H1 (cell line): ENCODE data around the gene FMO5. TPM values are rescaled to one million over a fixed set of nuclear protein-coding genes. Genes with fewer than 3 reads are reported as not detected.

Source experiments
- CTCF ChIA-PET: fragments of 300-600 bp; sonication (Branson Sonifier 250); formaldehyde crosslinking; loops from one replicate; lab custom pipeline; 2021; ENCODE audit not compliant: partially characterized antibody; lab: Charles Lee
- POLR2A ChIA-PET: fragments of 300-600 bp; sonication (Branson Sonifier 250); formaldehyde crosslinking; loops from one replicate; lab custom pipeline; 2021; ENCODE audit warnings: inconsistent platforms; ENCODE audit not compliant: partially characterized antibody; lab: Charles Lee
- DNase-seq, 2 experiments: peaks; one replicate each; pipeline versions ENCODE4 v3.0.0 to v3.0.0-alpha.2; 2010 to 2022; ENCODE audit warnings: low spot score in 2 of 2, low read depth in 1 of 2, mixed read lengths in 1 of 2
- FAIRE-seq: peaks from 2 replicates; lab custom pipeline; 2011; peaks lifted over from hg19 to GRCh38; lab: Jason Lieb, UNC
- H2AFZ ChIP-seq: 2 replicates; pipeline ENCODE4 v1.8.1; 2012; ENCODE audit warnings: low read length, inconsistent platforms
- H2AK5ac ChIP-seq: 2 replicates; pipeline ENCODE4 v1.6.1; 2013; ENCODE audit warnings: low read depth, low read length
- H2BK120ac ChIP-seq: replicated peaks from 2 replicates; pipeline ENCODE3; 2013; ENCODE audit warnings: low read depth, low read length, inconsistent platforms
- H2BK12ac ChIP-seq: 2 replicates; pipeline ENCODE4 v1.6.1; 2013; ENCODE audit warnings: low read depth, low read length
- H2BK15ac ChIP-seq: 2 replicates; pipeline ENCODE4 v1.6.1; 2013; ENCODE audit warnings: low read length
- H2BK20ac ChIP-seq: 2 replicates; pipeline ENCODE4 v1.6.1; 2013; ENCODE audit warnings: low read length
- H2BK5ac ChIP-seq: 2 replicates; pipeline ENCODE4 v1.6.1; 2013; ENCODE audit warnings: low read depth, low read length
- H3K14ac ChIP-seq: 2 replicates; pipeline ENCODE4 v1.6.1; 2013; ENCODE audit warnings: inconsistent platforms; ENCODE audit not compliant: insufficient read length
- H3K18ac ChIP-seq: 2 replicates; pipeline ENCODE4 v1.6.1; 2013; ENCODE audit warnings: low read length; ENCODE audit errors: extremely low read depth
- H3K23ac ChIP-seq: 2 replicates; pipeline ENCODE4 v1.6.1; 2013; ENCODE audit warnings: inconsistent platforms; ENCODE audit not compliant: insufficient read length
- H3K23me2 ChIP-seq: 2 replicates; pipeline ENCODE4 v1.6.1; 2013; ENCODE audit warnings: low read depth, low read length
- H3K27ac ChIP-seq: 2 replicates; pipeline ENCODE4 v1.6.1; 2011; ENCODE audit warnings: low read depth, low read length, inconsistent platforms
- H3K27me3 ChIP-seq, 4 experiments: replicated peaks in 1 of 4; 1 replicate in 1 of 4; 2 replicates in 3 of 4; pipeline versions ENCODE4 v1.6.1 to v1.8.1; 2011 to 2013; ENCODE audit warnings: low read length in 3 of 4, mild to moderate bottlenecking in 3 of 4, inconsistent platforms in 2 of 4, mixed read lengths in 2 of 4, moderate library complexity in 1 of 4; ENCODE audit not compliant: control insufficient read depth in 3 of 4, insufficient read depth in 3 of 4; ENCODE audit errors: extremely low read depth in 1 of 4
- H3K36me3 ChIP-seq, 4 experiments: 2 replicates each; pipeline versions ENCODE4 v1.6.1 to v1.8.1; 2011 to 2013; ENCODE audit warnings: mild to moderate bottlenecking in 4 of 4, low read length in 3 of 4, moderate library complexity in 2 of 4, control low read depth in 1 of 4, inconsistent platforms in 1 of 4; ENCODE audit not compliant: insufficient read depth in 4 of 4, control insufficient read depth in 2 of 4
- H3K4ac ChIP-seq: replicated peaks from 2 replicates; pipeline ENCODE3; 2013; ENCODE audit warnings: low read length, low read depth, mixed read lengths, inconsistent platforms; ENCODE audit not compliant: insufficient read length
- H3K4me1 ChIP-seq, 4 experiments: replicated peaks in 1 of 4; 1 replicate in 1 of 4; 2 replicates in 3 of 4; pipeline versions ENCODE4 v1.6.1 to v1.8.1; 2011 to 2013; ENCODE audit warnings: low read length in 3 of 4, inconsistent platforms in 2 of 4, mixed read lengths in 1 of 4; ENCODE audit not compliant: insufficient read depth in 4 of 4, control insufficient read depth in 3 of 4
- H3K4me2 ChIP-seq, 2 experiments: 2 replicates each; pipeline versions ENCODE4 v1.6.1 to v1.8.1; 2011 to 2013; ENCODE audit warnings: low read depth in 2 of 2, low read length in 2 of 2, control low read depth in 1 of 2, inconsistent platforms in 1 of 2, mild to moderate bottlenecking in 1 of 2; ENCODE audit not compliant: insufficient read depth in 1 of 2
- H3K4me3 ChIP-seq, 4 experiments: fragments of 200-600, 300-600 bp in 1 of 4; sonication (generic), shearing (Covaris generic), sonication (Bioruptor Twin) in 1 of 4; 2 replicates each; pipeline versions ENCODE4 v1.5.1 to v1.8.1; 2011 to 2016; ENCODE audit warnings: low read length in 4 of 4, low read depth in 3 of 4, control low read depth in 2 of 4, inconsistent platforms in 2 of 4, mild to moderate bottlenecking in 2 of 4, mixed read lengths in 1 of 4, moderate library complexity in 1 of 4; ENCODE audit not compliant: insufficient read depth in 2 of 4; ENCODE audit errors: extremely low read depth in 1 of 4
- H3K56ac ChIP-seq: replicated peaks from 2 replicates; pipeline ENCODE3; 2013; ENCODE audit warnings: low read depth, mild to moderate bottlenecking, mixed read lengths, low read length, inconsistent platforms; ENCODE audit not compliant: insufficient read length
- H3K79me1 ChIP-seq: 2 replicates; pipeline ENCODE4 v1.6.1; 2013; ENCODE audit warnings: low read depth, low read length, control low read depth
- H3K79me2 ChIP-seq, 2 experiments: 2 replicates each; pipeline versions ENCODE4 v1.6.1 to v1.8.1; 2012 to 2013; ENCODE audit warnings: low read length in 2 of 2, mild to moderate bottlenecking in 2 of 2, inconsistent platforms in 1 of 2; ENCODE audit not compliant: insufficient read depth in 2 of 2, control insufficient read depth in 1 of 2
- H3K9ac ChIP-seq, 4 experiments: replicated peaks in 1 of 4; 1 replicate in 1 of 4; 2 replicates in 3 of 4; pipeline versions ENCODE4 v1.6.1 to v1.8.1; 2011 to 2013; ENCODE audit warnings: low read depth in 3 of 4, low read length in 3 of 4, control low read depth in 2 of 4, mild to moderate bottlenecking in 2 of 4, moderate library complexity in 2 of 4, inconsistent platforms in 1 of 4; ENCODE audit errors: extremely low read depth in 1 of 4
- H3K9me3 ChIP-seq, 2 experiments: 2 replicates each; pipeline versions ENCODE4 v1.6.1 to v1.8.1; 2012 to 2013; ENCODE audit warnings: mild to moderate bottlenecking in 2 of 2, moderate library complexity in 2 of 2, control low read depth in 1 of 2, inconsistent platforms in 1 of 2, low read depth in 1 of 2, low read length in 1 of 2, mixed read lengths in 1 of 2; ENCODE audit not compliant: insufficient read depth in 2 of 2
- H4K20me1 ChIP-seq, 2 experiments: replicated peaks in 1 of 2; 2 replicates each; pipeline versions ENCODE3 to v1.8.1; 2011 to 2013; ENCODE audit warnings: inconsistent platforms in 2 of 2, low read length in 2 of 2, mild to moderate bottlenecking in 1 of 2; ENCODE audit not compliant: insufficient read depth in 2 of 2, control insufficient read depth in 1 of 2
- H4K5ac ChIP-seq: 2 replicates; pipeline ENCODE4 v1.6.1; 2013; ENCODE audit warnings: low read length, low read depth, mixed read lengths, inconsistent platforms; ENCODE audit not compliant: insufficient read length
- H4K8ac ChIP-seq: 2 replicates; pipeline ENCODE4 v1.8.0; 2013; ENCODE audit warnings: mild to moderate bottlenecking, moderate library complexity, low read length, inconsistent platforms; ENCODE audit not compliant: insufficient read depth; ENCODE audit errors: extremely low read depth
- H4K91ac ChIP-seq: replicated peaks from 2 replicates; pipeline ENCODE3; 2013; ENCODE audit warnings: low read length, mixed read lengths, inconsistent platforms; ENCODE audit not compliant: insufficient read length
- ASH2L ChIP-seq: fragments of 200-600, 300-600 bp; sonication (generic); IDR thresholded peaks from one replicate; pipeline ENCODE4 v1.7.1; 2017; ENCODE audit warnings: low read length
- CBX8 ChIP-seq: fragments of 300-800, 300-1000 bp; sonication (generic); IDR thresholded peaks from 2 replicates; pipeline ENCODE4 v1.7.1; 2016; ENCODE audit warnings: low read depth, low read length, borderline replicate concordance
- CREB1 ChIP-seq: IDR thresholded peaks from 2 replicates; pipeline ENCODE4 v1.6.1; 2012; ENCODE audit warnings: inconsistent platforms
- EGR1 ChIP-seq: IDR thresholded peaks from 2 replicates; pipeline ENCODE4 v1.6.1; 2011; ENCODE audit warnings: low read depth, low read length, borderline replicate concordance
- JUND ChIP-seq: IDR thresholded peaks from 2 replicates; pipeline ENCODE4 v1.6.1; 2011; ENCODE audit warnings: mild to moderate bottlenecking, improper control_type of control experiment, low read length
- KDM1A ChIP-seq: fragments of 200-600, 300-600 bp; sonication (generic); IDR thresholded peaks from 2 replicates; pipeline ENCODE4 v1.7.1; 2016; ENCODE audit warnings: mild to moderate bottlenecking, low read length, borderline replicate concordance
- MAFK ChIP-seq: IDR thresholded peaks from 2 replicates; pipeline ENCODE4 v1.6.1; 2012; ENCODE audit warnings: low read depth, mild to moderate bottlenecking, improper control_type of control experiment, low read length
- POLR2AphosphoS5 ChIP-seq: IDR thresholded peaks from 2 replicates; pipeline ENCODE4 v1.6.1; 2011; ENCODE audit warnings: low read depth, low read length
- RAD21 ChIP-seq, 2 experiments: IDR thresholded peaks in 1 of 2; conservative IDR thresholded peaks in 1 of 2; 2 replicates each; pipeline ENCODE4 v1.6.1; 2011; ENCODE audit warnings: low read depth in 2 of 2, low read length in 2 of 2, improper control_type of control experiment in 1 of 2, inconsistent platforms in 1 of 2, mild to moderate bottlenecking in 1 of 2, moderate library complexity in 1 of 2
- SIX5 ChIP-seq: IDR thresholded peaks from 2 replicates; pipeline ENCODE4 v1.6.1; 2011; ENCODE audit warnings: mild to moderate bottlenecking, low read depth, low read length
- TBP ChIP-seq: IDR thresholded peaks from 2 replicates; pipeline ENCODE4 v1.6.1; 2011; ENCODE audit warnings: low read depth, low read length, improper control_type of control experiment
- WGBS, 2 experiments: shearing (Covaris generic) in 1 of 2; methylation state at CpG; one replicate each; pipeline versions ENCODE4 v1.1.6 to v1.1.7; 2013 to 2015; ENCODE audit warnings: low lambda C conversion rate in 2 of 2, mixed read lengths in 2 of 2, inconsistent platforms in 1 of 2, low coverage in 1 of 2, missing lambda C conversion rate in 1 of 2; ENCODE audit not compliant: insufficient replicate concordance in 2 of 2, insufficient coverage in 1 of 2, insufficient read length in 1 of 2; ENCODE audit errors: extremely low coverage in 1 of 2, missing lambda C conversion rate in 1 of 2; 5-methylcytosine and 5-hydroxymethylcytosine counted together
- polyA plus RNA-seq, 7 experiments: library from polyadenylated mRNA; depleted of rRNA in 3 of 7; stranded (reverse) in 5 of 7; unstranded in 2 of 7; fragments of >200 nt in 5 of 7; fragments of 200-250 nt in 2 of 7; gene quantifications; 1 replicate in 5 of 7; 2 replicates in 1 of 7; 4 replicates in 1 of 7; pipeline versions ENCODE4 v1.2.1 to v1.2.3, GENCODE V29; 2011 to 2013; ENCODE audit warnings: missing spikeins in 2 of 7, mixed read lengths in 2 of 7
- total RNA-seq: library from RNA; stranded (reverse); fragmentation: NEBNext Ultra II Directional; extraction: Animal tissue kit (Norgen Biotek cat#: 25700); gene quantifications from 2 replicates; pipeline ENCODE4 v1.2.1, GENCODE V29; 2021
- TF ChIP-seq, protein P1 (sequence below): IDR thresholded peaks from 2 replicates; pipeline ENCODE4 v1.6.1; 2011; ENCODE audit warnings: low read length, improper control_type of control experiment

FMO5 gene
- total and polyA plus RNA-seq, 2 of the 8 experiments (the other 6 are each of a cell fraction or from before 2014, with no cell fraction given): 0.27 to 0.34 TPM

DNA sequence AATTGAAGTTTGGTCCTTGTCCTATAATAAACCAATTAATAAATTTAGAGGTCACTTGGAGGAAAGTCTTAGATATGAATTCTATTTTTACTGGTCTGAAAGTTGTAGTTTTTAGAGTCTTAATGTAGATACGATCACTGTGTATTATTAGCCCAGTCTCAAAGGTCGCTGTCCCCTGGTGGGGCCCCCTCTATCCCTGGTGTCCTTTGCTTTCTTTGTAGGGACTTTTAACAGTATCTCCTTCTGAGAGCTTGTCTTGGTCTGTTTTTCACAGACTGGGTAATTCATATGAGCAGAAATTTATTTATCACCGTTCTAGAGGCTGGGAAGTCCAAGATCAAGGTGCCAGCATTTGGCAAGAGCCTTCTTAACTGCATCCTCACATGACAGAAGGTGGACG lies 35.8 kb upstream of the FMO5 start:
- H3K23ac ChIP-seq: no peak overlapping the region
- CTCF ChIA-PET: no interaction called here
- no peak for TF ChIP-seq ASH2L
- TF ChIP-seq, protein P1, sequence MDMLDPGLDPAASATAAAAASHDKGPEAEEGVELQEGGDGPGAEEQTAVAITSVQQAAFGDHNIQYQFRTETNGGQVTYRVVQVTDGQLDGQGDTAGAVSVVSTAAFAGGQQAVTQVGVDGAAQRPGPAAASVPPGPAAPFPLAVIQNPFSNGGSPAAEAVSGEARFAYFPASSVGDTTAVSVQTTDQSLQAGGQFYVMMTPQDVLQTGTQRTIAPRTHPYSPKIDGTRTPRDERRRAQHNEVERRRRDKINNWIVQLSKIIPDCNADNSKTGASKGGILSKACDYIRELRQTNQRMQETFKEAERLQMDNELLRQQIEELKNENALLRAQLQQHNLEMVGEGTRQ: no peak
- TF ChIP-seq CREB1: no peak
- TF ChIP-seq MAFK: no peak
- TF ChIP-seq POLR2AphosphoS5: no peak
- TF ChIP-seq SIX5: no peak
- no peak for TF ChIP-seq EGR1
- TF ChIP-seq JUND: no peak
- TF ChIP-seq CBX8: no peak
- no peak for TF ChIP-seq RAD21 (IDR thresholded peaks at IDR 0.05 in 1 of 2, conservative IDR thresholded peaks at IDR 0.05 in 1 of 2; ENCODE audit: low read depth in 2 of 2, low read length in 2 of 2)
- no peak for TF ChIP-seq TBP
- no peak for TF ChIP-seq KDM1A

More for the DNA sequence above, 35.8 kb upstream of the FMO5 start:
- Histone ChIP-seq H3K9me3 (no peaks in the 10 kb centered on the region), H2BK20ac (no peak overlapping the region), H4K91ac (no peak overlapping the region), H3K4me1 (no peaks in the 10 kb centered on the region), H3K9ac (no peak overlapping the region), H3K14ac (no peak overlapping the region), H3K27me3 (no peaks in the 10 kb centered on the region), H3K4me2 (no peak overlapping the region), H3K27ac (no peak overlapping the region), H2BK12ac (no peak overlapping the region), H3K4ac (no peak overlapping the region), H2AFZ (no peak overlapping the region), H3K79me1 (peaks cover 4% of the 10 kb centered on the region; the same call in 1 of the 2 replicates), H3K4me3 (no peak overlapping the region), H3K56ac (no peak overlapping the region), H3K79me2 (peaks cover 0 to 3% of the 10 kb centered on the region in 2 experiments; a peak in 1 of 4 replicates), H2BK5ac (no peak overlapping the region), H4K8ac (no peak overlapping the region), H3K23me2 (no peaks in the 10 kb centered on the region), H3K36me3 (peaks cover 4 to 48% (median 16%) of the 10 kb centered on the region in 4 experiments; a peak in 7 of 8 replicates), H3K18ac (no peak overlapping the region), H2BK120ac (no peak overlapping the region), H2AK5ac (no peak overlapping the region), H4K20me1 (peaks cover 0 to 2% of the 10 kb centered on the region in 2 experiments), H2BK15ac (no peak overlapping the region), H4K5ac (no peak overlapping the region)
- 93% methylated on average over 4 of the region's 4 CpGs; no CpG with 5 or more reads in 1 of the 2 experiments for WGBS, 2 experiments
- POLR2A ChIA-PET: no interaction called here
- FAIRE-seq (no peak), DNase-seq (no peak)
